Non-pigmented ciliary epithelial cell (primary cell): ENCODE measurements around the gene ZNF804A.

ENCODE experiments used
- DNase-seq: peaks from one replicate; pipeline ENCODE4 v3.0.0-alpha.2; 2010; ENCODE audit warnings: low read depth

Gene ZNF804A

DNA sequence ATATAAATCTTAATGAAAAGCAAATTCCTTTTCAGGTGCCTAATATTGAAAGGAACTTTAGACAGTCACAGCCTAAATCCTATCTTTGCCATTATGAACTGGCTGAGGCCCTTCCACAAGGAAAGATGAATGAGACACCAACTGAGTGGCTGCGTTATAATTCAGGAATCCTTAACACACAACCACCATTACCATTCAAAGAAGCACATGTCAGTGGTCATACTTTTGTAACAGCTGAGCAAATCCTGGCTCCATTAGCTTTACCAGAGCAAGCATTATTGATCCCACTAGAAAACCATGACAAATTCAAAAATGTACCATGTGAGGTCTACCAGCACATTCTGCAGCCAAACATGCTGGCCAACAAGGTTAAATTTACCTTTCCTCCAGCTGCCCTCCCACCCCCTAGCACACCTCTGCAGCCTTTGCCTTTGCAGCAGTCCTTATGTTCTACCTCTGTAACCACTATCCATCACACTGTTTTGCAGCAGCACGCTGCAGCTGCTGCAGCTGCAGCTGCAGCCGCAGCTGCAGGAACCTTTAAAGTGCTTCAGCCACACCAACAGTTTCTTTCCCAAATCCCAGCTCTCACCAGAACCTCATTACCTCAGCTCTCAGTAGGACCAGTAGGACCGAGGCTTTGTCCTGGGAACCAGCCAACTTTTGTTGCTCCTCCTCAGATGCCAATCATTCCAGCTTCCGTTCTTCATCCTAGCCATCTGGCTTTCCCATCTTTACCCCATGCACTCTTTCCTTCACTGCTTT is 340.1 kb downstream of the ZNF804A start:
- DNase-seq, result no peak

DNA sequence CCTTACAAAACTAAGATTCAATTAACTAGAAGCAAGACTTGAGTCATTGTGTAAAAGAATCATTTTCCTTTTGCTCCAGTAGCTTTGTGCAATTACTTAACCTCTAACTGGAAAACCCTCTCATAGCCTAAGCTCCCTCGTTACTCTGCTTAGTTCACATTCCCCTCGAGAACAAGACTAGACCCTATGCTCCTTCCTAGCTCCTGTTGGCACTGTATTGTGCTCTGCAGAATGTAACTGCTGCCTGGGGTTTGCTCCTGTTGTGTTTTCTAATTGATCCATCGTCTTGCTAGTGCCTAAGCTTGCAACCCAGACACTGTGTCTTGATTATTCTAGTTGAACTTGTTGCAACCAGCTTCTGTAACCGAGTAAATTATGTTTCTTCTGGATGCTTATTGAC is 347.0 kb downstream of the ZNF804A start:
- DNase-seq, result no peak

DNA sequence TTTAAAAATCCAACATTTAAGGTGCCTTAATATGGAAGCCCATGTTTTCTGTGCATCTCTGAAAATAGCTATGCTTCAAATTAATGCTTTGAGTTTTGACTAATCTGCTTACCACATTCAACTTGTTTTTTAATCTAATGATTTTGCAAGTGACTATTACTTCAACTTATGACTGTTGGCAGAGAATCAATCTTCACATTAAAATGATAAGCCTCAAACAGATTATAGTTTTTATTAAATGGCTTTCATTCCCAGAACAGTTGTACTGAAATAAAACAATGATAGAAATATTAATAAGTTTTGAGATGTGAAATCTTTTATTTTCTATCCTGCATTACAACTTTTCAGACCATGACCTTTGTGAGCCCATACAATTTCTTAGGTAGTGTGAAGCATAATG is 347.5 kb downstream of the ZNF804A start:
- no peak for DNase-seq

DNA sequence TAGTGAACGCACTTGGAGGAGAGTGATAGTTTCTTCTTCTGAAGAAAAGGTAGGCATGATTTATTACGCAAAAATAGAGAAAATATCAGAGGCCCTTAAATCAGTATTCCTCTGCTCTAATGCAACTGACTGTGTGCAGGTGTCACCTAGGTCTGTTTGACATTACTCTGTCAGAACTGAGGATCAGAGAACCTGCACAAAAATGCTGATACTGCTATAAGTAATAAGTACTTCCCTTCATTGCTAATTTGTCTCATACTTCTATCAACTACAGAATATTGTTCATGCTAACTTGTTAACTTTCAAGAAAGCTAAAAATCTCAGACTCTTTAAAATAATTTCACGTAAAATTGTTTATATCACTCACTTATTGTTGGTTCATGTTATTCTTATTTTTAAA is 358.5 kb downstream of the ZNF804A start:
- DNase-seq, result no peak

DNA sequence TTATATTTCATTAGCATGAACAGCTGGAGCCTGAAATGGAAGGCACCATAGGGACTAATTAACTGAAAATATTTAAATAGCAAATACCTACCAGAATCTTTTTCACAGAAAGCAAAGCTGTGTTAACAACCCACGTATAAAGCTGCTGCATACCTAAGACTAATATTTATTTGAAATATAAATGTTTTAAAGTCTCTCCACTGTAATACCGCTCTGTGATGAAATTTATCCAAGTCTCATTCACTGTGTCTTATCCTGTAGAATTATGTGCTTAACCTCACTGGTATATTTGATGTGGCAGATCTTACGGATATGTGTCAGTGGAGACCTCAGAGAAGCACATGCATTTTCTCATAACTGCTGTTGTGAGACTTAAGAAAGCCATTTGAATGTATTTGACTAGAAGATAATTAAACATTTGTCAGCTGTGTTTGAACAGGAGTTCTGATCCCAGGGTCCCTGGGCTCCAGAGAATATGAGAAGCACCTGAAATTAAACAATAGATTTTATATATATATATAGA is 373.3 kb downstream of the ZNF804A start:
- no peak for DNase-seq
